K562 (cell line): ENCODE data around the gene ERN1. TPM values are rescaled to one million over a fixed set of nuclear protein-coding genes. Genes with fewer than 3 reads are reported as not detected.

Source experiments
- ATAC-seq: fragments of 200-7000 bp; cut with Tn5 transposase; 3 replicates; pipeline ENCODE4 v1.9.1; 2020; ENCODE audit warnings: moderate library complexity
- BruUV-seq: library from RNA; stranded (reverse); fragments of 400-500 nt; replicated peaks from 2 replicates; lab custom pipeline; 2021; lab: Mats Ljungman, UMichigan
- CTCF ChIA-PET: fragments of 300-600 bp; formaldehyde crosslinking; extraction: SDS; loops from one replicate; lab custom pipeline; 2021; ENCODE audit warnings: low intra/inter-chr PET ratio; lab: Yijun Ruan, JAX
- POLR2A ChIA-PET: fragments of 300-600, 350-650 bp; sonication (Branson Sonifier 250); formaldehyde crosslinking; extraction: SDS; loops from one replicate; lab custom pipeline; 2021; ENCODE audit warnings: antibody characterized with exemption, inconsistent platforms; lab: Yijun Ruan, JAX
- DNase-seq, 4 experiments: peaks; one replicate each; pipeline versions ENCODE4 v3.0.0 to v3.0.0-alpha.2; 2011 to 2018; ENCODE audit warnings: low spot score in 3 of 4, mixed read lengths in 3 of 4; ENCODE audit errors: extremely low read depth in 1 of 4
- FAIRE-seq: peaks from 2 replicates; lab custom pipeline; 2011; peaks lifted over from hg19 to GRCh38; lab: Jason Lieb, UNC
- H2AFZ ChIP-seq: 2 replicates; pipeline ENCODE4 v1.6.0; 2011; ENCODE audit warnings: low read depth, low read length, control low read depth, inconsistent platforms
- H3K27ac ChIP-seq: fragments of 200-600 bp; 3 replicates; pipeline ENCODE4 v1.8.0; 2011; ENCODE audit warnings: low read depth, mild to moderate bottlenecking, control low read depth, inconsistent platforms, low read length, moderate library complexity, mixed read lengths; ENCODE audit errors: extremely low read depth
- H3K27me3 ChIP-seq, 2 experiments: fragments of 300-600 bp in 1 of 2; 2 replicates in 1 of 2; 3 replicates in 1 of 2; pipeline versions ENCODE4 v1.6.0 to v1.8.0; 2011; ENCODE audit warnings: inconsistent platforms in 2 of 2, low read length in 2 of 2, mild to moderate bottlenecking in 1 of 2, mixed read lengths in 1 of 2, moderate library complexity in 1 of 2; ENCODE audit not compliant: control insufficient read depth in 2 of 2, insufficient read depth in 2 of 2
- H3K36me3 ChIP-seq: fragments of 300-600 bp; 3 replicates; pipeline ENCODE4 v1.8.0; 2011; ENCODE audit warnings: mild to moderate bottlenecking, low read length, inconsistent platforms; ENCODE audit not compliant: control insufficient read depth, insufficient read depth
- H3K4me1 ChIP-seq, 2 experiments: fragments of 200-600 bp in 1 of 2; replicated peaks in 1 of 2; 2 replicates in 1 of 2; 3 replicates in 1 of 2; pipeline versions ENCODE4 v1.5.1 to v1.8.0; 2011; ENCODE audit warnings: inconsistent platforms in 2 of 2, low read length in 2 of 2, mild to moderate bottlenecking in 1 of 2, mixed read lengths in 1 of 2, moderate library complexity in 1 of 2; ENCODE audit not compliant: control insufficient read depth in 2 of 2, insufficient read depth in 2 of 2
- H3K4me2 ChIP-seq: 2 replicates; pipeline ENCODE4 v1.6.1; 2011; ENCODE audit warnings: low read length, control low read depth, inconsistent platforms, mixed read lengths; ENCODE audit not compliant: insufficient read depth
- H3K4me3 ChIP-seq: fragments of 200-600 bp; sonication (generic), shearing (Covaris generic); 2 replicates; pipeline ENCODE4 v1.5.1; 2016; ENCODE audit warnings: control low read depth, inconsistent platforms
- H3K79me2 ChIP-seq: fragments of 200-600 bp; 3 replicates; pipeline ENCODE4 v1.8.0; 2011; ENCODE audit warnings: low read length, inconsistent platforms; ENCODE audit not compliant: control insufficient read depth, insufficient read depth
- H3K9ac ChIP-seq, 2 experiments: 2 replicates each; pipeline versions ENCODE4 v1.6.0 to v1.6.1; 2011; ENCODE audit warnings: low read depth in 2 of 2, low read length in 2 of 2, control low read depth in 1 of 2, inconsistent platforms in 1 of 2, mild to moderate bottlenecking in 1 of 2, mixed read lengths in 1 of 2; ENCODE audit not compliant: insufficient read depth in 1 of 2
- H3K9me1 ChIP-seq: one replicate; pipeline ENCODE4 v1.6.0; 2011; ENCODE audit warnings: inconsistent platforms, mild to moderate bottlenecking, low read length, moderate library complexity; ENCODE audit not compliant: control insufficient read depth, insufficient read depth
- H3K9me3 ChIP-seq: replicated peaks from 2 replicates; pipeline ENCODE4 v1.5.1; 2011; ENCODE audit warnings: low read depth, low read length, inconsistent platforms; ENCODE audit not compliant: control insufficient read depth, insufficient read depth
- H4K20me1 ChIP-seq: replicated peaks from 2 replicates; pipeline ENCODE4 v1.6.1; 2011; ENCODE audit warnings: low read length, inconsistent platforms, mixed read lengths; ENCODE audit not compliant: control insufficient read depth, insufficient read depth
- CREM ChIP-seq: IDR thresholded peaks from 2 replicates; pipeline ENCODE4 v1.6.1; 2014; ENCODE audit warnings: antibody characterized with exemption, low read depth
- FIP1L1 ChIP-seq: fragments of 200-400 bp; formaldehyde crosslinking; IDR thresholded peaks from 2 replicates; pipeline ENCODE4 v1.6.1; 2018; ENCODE audit warnings: mild to moderate bottlenecking, low read depth, low read length; ENCODE audit not compliant: poor library complexity, severe bottlenecking
- GABPA ChIP-seq: fragments of 200-800 bp; sonication (Bioruptor generic); conservative IDR thresholded peaks from 2 replicates; pipeline ENCODE4 v1.6.1; 2016; ENCODE audit warnings: low read depth, missing genetic modification characterization, missing compliant biosample characterization
- MYBL2 ChIP-seq, 2 experiments: fragments of 450-650 bp in 1 of 2; sonication (generic) in 1 of 2; formaldehyde crosslinking in 1 of 2; IDR thresholded peaks; 2 replicates each; pipeline versions ENCODE4 v1.6.1 to v1.8.1; 2017 to 2022; ENCODE audit warnings: borderline replicate concordance in 1 of 2, inconsistent platforms in 1 of 2, low read depth in 1 of 2, mild to moderate bottlenecking in 1 of 2, missing genetic modification reagents in 1 of 2, moderate library complexity in 1 of 2
- NR2C2 ChIP-seq, 2 experiments: fragments of 200-800 bp in 1 of 2; sonication (Bioruptor generic) in 1 of 2; sonication (generic) in 1 of 2; formaldehyde crosslinking in 1 of 2; IDR thresholded peaks; 2 replicates each; pipeline versions ENCODE4 v1.6.1 to v1.8.0; 2016 to 2022; ENCODE audit warnings: mild to moderate bottlenecking in 1 of 2, missing compliant biosample characterization in 1 of 2, missing genetic modification characterization in 1 of 2, missing genetic modification reagents in 1 of 2
- STAG1 ChIP-seq: sonication (generic); formaldehyde crosslinking; IDR thresholded peaks from 2 replicates; pipeline ENCODE4 v1.5.0; 2020; ENCODE audit warnings: missing genetic modification reagents, borderline replicate concordance
- THRB ChIP-seq: fragments of 450-650 bp; formaldehyde crosslinking; conservative IDR thresholded peaks from 2 replicates; pipeline ENCODE4 v1.4.0; 2022; ENCODE audit warnings: mild to moderate bottlenecking, missing genetic modification characterization
- WHSC1 ChIP-seq: IDR thresholded peaks from one replicate; pipeline ENCODE4 v1.6.1; 2012; ENCODE audit warnings: low read length, control low read depth, inconsistent platforms
- ZNF584 ChIP-seq: fragments of 200-800 bp; sonication (Bioruptor generic); IDR thresholded peaks from 2 replicates; pipeline ENCODE4 v1.6.1; 2016; ENCODE audit warnings: low read depth, mild to moderate bottlenecking, missing genetic modification characterization, missing compliant biosample characterization
- WGBS: fragments of 100-300 bp; shearing (Covaris generic); methylation state at CpG from one replicate; pipeline ENCODE4 v1.1.6; 2016; ENCODE audit warnings: low coverage, mixed read lengths; ENCODE audit not compliant: insufficient coverage; ENCODE audit errors: missing lambda C conversion rate; 5-methylcytosine and 5-hydroxymethylcytosine counted together
- in situ Hi-C: fragments of 300-500 bp; cut with MboI; formaldehyde crosslinking; loops from 4 replicates; pipeline ENCODE4 v1.15.0; 2018; ENCODE audit warnings: inconsistent platforms, mixed read lengths
- intact Hi-C: fragments of 100-400 bp; cut with micrococcal nuclease; formaldehyde crosslinking; loops from 2 replicates; pipeline ENCODE4 v1.14.2; 2022
- polyA plus RNA-seq, 8 experiments: library from polyadenylated mRNA; depleted of rRNA in 4 of 8; stranded (reverse) in 5 of 8; unstranded in 3 of 8; fragments of >200 nt; fragmentation: Nextera tagmentation in 2 of 8; fragmentation: Illumina TruSeq in 1 of 8; extraction: Ambion mirVana in 2 of 8; extraction: Trizol in 1 of 8; gene quantifications; 2 replicates each; pipeline versions ENCODE4 v1.2.1 to v1.2.3, GENCODE V29; 2011 to 2014; ENCODE audit warnings: inconsistent platforms in 1 of 8, missing spikeins in 1 of 8
- total RNA-seq, 7 experiments: library from RNA; depleted of rRNA in 6 of 7; stranded (reverse); fragments of >200 nt in 6 of 7; fragmentation: Illumina TruSeq in 2 of 7; extraction: Trizol in 2 of 7; gene quantifications; 2 replicates each; pipeline versions ENCODE4 v1.2.1 to v1.2.3, GENCODE V29; 2011 to 2021; ENCODE audit warnings: low replicate concordance in 1 of 7
- TF ChIP-seq, protein P1 (sequence below), 2 experiments: fragments of 450-650 bp; conservative IDR thresholded peaks; 2 replicates each; pipeline ENCODE4 v1.6.1; 2017; ENCODE audit warnings: mild to moderate bottlenecking in 2 of 2, moderate library complexity in 2 of 2
- TF ChIP-seq, protein P2 (sequence below): IDR thresholded peaks from 2 replicates; pipeline ENCODE4 v1.6.1; 2016; ENCODE audit warnings: missing genetic modification characterization, missing compliant biosample characterization
- TF ChIP-seq, protein P3 (sequence below): fragments of 250-450 bp; sonication (Bioruptor Pico); IDR thresholded peaks from 2 replicates; pipeline ENCODE4 v1.4.0; 2020; ENCODE audit warnings: mild to moderate bottlenecking

The ERN1 gene
- total and polyA plus RNA-seq, 9 of the 15 experiments (the other 6 are each of a cell fraction or from before 2014, with no cell fraction given): 2.1 to 22.5 (median 7.3) TPM

GRCh38 chr17:64077379-64077778 is 52.6 kb downstream of the ERN1 start (continued):
- TF ChIP-seq, protein P1, sequence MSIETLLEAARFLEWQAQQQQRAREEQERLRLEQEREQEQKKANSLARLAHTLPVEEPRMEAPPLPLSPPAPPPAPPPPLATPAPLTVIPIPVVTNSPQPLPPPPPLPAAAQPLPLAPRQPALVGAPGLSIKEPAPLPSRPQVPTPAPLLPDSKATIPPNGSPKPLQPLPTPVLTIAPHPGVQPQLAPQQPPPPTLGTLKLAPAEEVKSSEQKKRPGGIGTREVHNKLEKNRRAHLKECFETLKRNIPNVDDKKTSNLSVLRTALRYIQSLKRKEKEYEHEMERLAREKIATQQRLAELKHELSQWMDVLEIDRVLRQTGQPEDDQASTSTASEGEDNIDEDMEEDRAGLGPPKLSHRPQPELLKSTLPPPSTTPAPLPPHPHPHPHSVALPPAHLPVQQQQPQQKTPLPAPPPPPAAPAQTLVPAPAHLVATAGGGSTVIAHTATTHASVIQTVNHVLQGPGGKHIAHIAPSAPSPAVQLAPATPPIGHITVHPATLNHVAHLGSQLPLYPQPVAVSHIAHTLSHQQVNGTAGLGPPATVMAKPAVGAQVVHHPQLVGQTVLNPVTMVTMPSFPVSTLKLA (conservative IDR thresholded peaks at IDR 0.05): no peak
- TF ChIP-seq CREM: peak; percentile 25; the same call in 1 of the 2 replicates
- TF ChIP-seq, all 486 proteins: peak for 9

DNA sequence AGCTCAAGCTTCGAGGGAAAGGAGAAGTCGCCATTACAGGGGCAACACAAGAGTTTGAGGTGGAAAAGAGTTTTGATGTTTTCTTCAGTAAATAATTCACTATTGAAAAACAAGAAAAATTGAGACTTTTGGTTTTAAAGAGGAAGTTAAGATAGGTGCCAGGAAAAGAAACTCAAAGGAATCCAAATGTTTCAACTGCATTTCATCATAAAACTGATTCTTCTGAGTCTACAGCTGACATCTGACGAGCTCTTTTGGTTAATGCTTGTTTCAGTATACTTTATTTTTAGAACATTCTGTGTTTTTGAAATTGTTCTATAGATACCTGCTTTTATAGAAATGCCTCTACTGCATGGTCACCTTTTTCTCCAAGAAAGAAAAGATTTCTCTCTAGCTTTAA is 54.0 kb downstream of the ERN1 start:
- ATAC-seq: no peak
- CTCF ChIA-PET: no interaction called here
- FAIRE-seq: peak; percentile 37
- TF ChIP-seq GABPA (tag) (0 out of 2 replicates have a peak, but pooled peaks have one; percentile 19), STAG1 (CRISPR knock-in tag) (no peak), NR2C2 (CRISPR knock-in tag; IDR thresholded peaks at IDR 0.05) (no peak), NR2C2 (tag; IDR thresholded peaks at IDR 0.05) (no peak; the same call in 1 of the 2 replicates), MYBL2 (IDR thresholded peaks at IDR 0.05; ENCODE audit: low read depth) (no peak), MYBL2 (CRISPR knock-in tag; IDR thresholded peaks at IDR 0.05; ENCODE audit: borderline replicate concordance) (no peak), ZNF584 (CRISPR knock-in tag) (0 out of 2 replicates have a peak, but pooled peaks have one; percentile 9), WHSC1 (no peak), FIP1L1 (no peak), THRB (CRISPR knock-in tag) (no peak), CREM (no peak)
- TF ChIP-seq, protein P2, sequence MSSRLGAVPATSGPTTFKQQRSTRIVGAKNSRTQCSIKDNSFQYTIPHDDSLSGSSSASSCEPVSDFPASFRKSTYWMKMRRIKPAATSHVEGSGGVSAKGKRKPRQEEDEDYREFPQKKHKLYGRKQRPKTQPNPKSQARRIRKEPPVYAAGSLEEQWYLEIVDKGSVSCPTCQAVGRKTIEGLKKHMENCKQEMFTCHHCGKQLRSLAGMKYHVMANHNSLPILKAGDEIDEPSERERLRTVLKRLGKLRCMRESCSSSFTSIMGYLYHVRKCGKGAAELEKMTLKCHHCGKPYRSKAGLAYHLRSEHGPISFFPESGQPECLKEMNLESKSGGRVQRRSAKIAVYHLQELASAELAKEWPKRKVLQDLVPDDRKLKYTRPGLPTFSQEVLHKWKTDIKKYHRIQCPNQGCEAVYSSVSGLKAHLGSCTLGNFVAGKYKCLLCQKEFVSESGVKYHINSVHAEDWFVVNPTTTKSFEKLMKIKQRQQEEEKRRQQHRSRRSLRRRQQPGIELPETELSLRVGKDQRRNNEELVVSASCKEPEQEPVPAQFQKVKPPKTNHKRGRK (tag): no peak
- TF ChIP-seq, protein P3, sequence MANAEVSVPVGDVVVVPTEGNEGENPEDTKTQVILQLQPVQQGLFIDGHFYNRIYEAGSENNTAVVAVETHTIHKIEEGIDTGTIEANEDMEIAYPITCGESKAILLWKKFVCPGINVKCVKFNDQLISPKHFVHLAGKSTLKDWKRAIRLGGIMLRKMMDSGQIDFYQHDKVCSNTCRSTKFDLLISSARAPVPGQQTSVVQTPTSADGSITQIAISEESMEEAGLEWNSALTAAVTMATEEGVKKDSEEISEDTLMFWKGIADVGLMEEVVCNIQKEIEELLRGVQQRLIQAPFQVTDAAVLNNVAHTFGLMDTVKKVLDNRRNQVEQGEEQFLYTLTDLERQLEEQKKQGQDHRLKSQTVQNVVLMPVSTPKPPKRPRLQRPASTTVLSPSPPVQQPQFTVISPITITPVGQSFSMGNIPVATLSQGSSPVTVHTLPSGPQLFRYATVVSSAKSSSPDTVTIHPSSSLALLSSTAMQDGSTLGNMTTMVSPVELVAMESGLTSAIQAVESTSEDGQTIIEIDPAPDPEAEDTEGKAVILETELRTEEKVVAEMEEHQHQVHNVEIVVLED (CRISPR knock-in tag): no peak

More for the DNA sequence above, 54.0 kb downstream of the ERN1 start:
- no peak overlapping the region for H3K4me2 ChIP-seq
- no peak overlapping the region for H3K4me3 ChIP-seq
- H3K27ac ChIP-seq: no peak overlapping the region
- DNase-seq: no peak
- intact Hi-C loops: no loop called here
- 49% methylated on average over 3 of the region's 3 CpGs for WGBS
- no peaks in the 10 kb centered on the region for H3K9me1 ChIP-seq
- in situ Hi-C loops: no loop called here
- H2AFZ ChIP-seq: no peak overlapping the region
- no peaks in the 10 kb centered on the region for H3K9me3 ChIP-seq
- no peak overlapping the region for H3K9ac ChIP-seq
- no peaks in the 10 kb centered on the region for H4K20me1 ChIP-seq
- POLR2A ChIA-PET: interaction anchor here (0.6 to 1.4 kb wide), 6 partner anchors 12 to 73 kb away, joined by 3 to 8 read pairs (median 3); no protein-coding TSS in a partner anchor
- peaks cover 36% of the 10 kb centered on the region; the same call in 2 of the 3 replicates for H3K36me3 ChIP-seq
- H3K27me3 ChIP-seq: no peaks in the 10 kb centered on the region
- H3K79me2 ChIP-seq: no peaks in the 10 kb centered on the region
- BruUV-seq: no TSS peak
- H3K4me1 ChIP-seq: no peaks in the 10 kb centered on the region; a peak in 2 of 5 replicates
